HK-2 (cell line): ENCODE data around the gene GDF9.

Source experiments
- DNase-seq: peaks from one replicate; pipeline ENCODE4 v3.0.0-alpha.2; 2018; ENCODE audit not compliant: unreplicated experiment

Gene GDF9

GRCh38 chr5:132866342-132867045, at the start of gene GDF9, which contains the start of gene UQCRQ:
Gene GDF9 (minus strand): TSS chr5:132866469. CDS start chr5:132864533, 1,936 bp downstream.
Gene UQCRQ (plus strand): TSS chr5:132866642. CDS start chr5:132866882, 240 bp downstream.
- peak; percentile 92 for DNase-seq

GRCh38 chr5:132915681-132916080, 49.4 kb upstream of the GDF9 start:
- DNase-seq: no peak

GRCh38 chr5:132909702-132910101, 43.4 kb upstream of the GDF9 start:
- DNase-seq: no peak

GRCh38 chr5:132907161-132907560, 40.9 kb upstream of the GDF9 start:
- DNase-seq: no peak

GRCh38 chr5:132905938-132906337, 39.7 kb upstream of the GDF9 start:
- DNase-seq: no peak

- DNase-seq: no peak
Measured at GRCh38 chr5:132901730-132902129, 35.5 kb upstream of the GDF9 start.

GRCh38 chr5:132901036-132901435, 34.8 kb upstream of the GDF9 start:
- no peak for DNase-seq

GRCh38 chr5:132898094-132898493, 31.8 kb upstream of the GDF9 start:
- no peak for DNase-seq

GRCh38 chr5:132896685-132897084, 30.4 kb upstream of the GDF9 start:
- no peak for DNase-seq

GRCh38 chr5:132895719-132896305, 29.5 kb upstream of the GDF9 start:
- no peak for DNase-seq

- no peak for DNase-seq
Measured at GRCh38 chr5:132890817-132891216, 24.5 kb upstream of the GDF9 start.

- DNase-seq: no peak
Measured at GRCh38 chr5:132889501-132889900, 23.2 kb upstream of the GDF9 start.

GRCh38 chr5:132887283-132887682, 21.0 kb upstream of the GDF9 start:
- no peak for DNase-seq

GRCh38 chr5:132886064-132886823, 20.0 kb upstream of the GDF9 start:
- DNase-seq: no peak

- DNase-seq: no peak
Measured at GRCh38 chr5:132884548-132884947, 18.3 kb upstream of the GDF9 start.

- no peak for DNase-seq
Measured at GRCh38 chr5:132883261-132883834, 17.1 kb upstream of the GDF9 start.

GRCh38 chr5:132877938-132878337, 11.7 kb upstream of the GDF9 start:
- no peak for DNase-seq

GRCh38 chr5:132877466-132877865, 11.2 kb upstream of the GDF9 start:
- no peak for DNase-seq

- DNase-seq: no peak
Measured at GRCh38 chr5:132876020-132876759, 9.9 kb upstream of the GDF9 start.

- DNase-seq: no peak
Measured at GRCh38 chr5:132873930-132874271, 7.6 kb upstream of the GDF9 start.

- no peak for DNase-seq
Measured at GRCh38 chr5:132873119-132873929, 7.1 kb upstream of the GDF9 start, which contains the start of gene LEAP2. Gene LEAP2 (plus strand): TSS chr5:132873668. CDS start chr5:132873695, 27 bp downstream.
